GM12872 (cell line): ENCODE measurements around the gene GOLM1.

Experiments used
- CTCF ChIP-seq: IDR thresholded peaks from 3 replicates; pipeline ENCODE4 v1.5.1; 2011; ENCODE audit warnings: low read depth, mild to moderate bottlenecking, low read length, moderate library complexity; ENCODE audit not compliant: insufficient read depth

GOLM1 gene

GRCh38 chr9:86021166-86021565, 78.2 kb downstream of the GOLM1 start:
- TF ChIP-seq CTCF: no peak

- TF ChIP-seq CTCF: no peak
Measured at GRCh38 chr9:86020731-86021130, 78.6 kb downstream of the GOLM1 start.

GRCh38 chr9:86009133-86009532, 90.2 kb downstream of the GOLM1 start:
- TF ChIP-seq CTCF: no peak

GRCh38 chr9:86005253-86005775, 94.0 kb downstream of the GOLM1 start:
- TF ChIP-seq CTCF: no peak

- TF ChIP-seq CTCF: no peak
Measured at GRCh38 chr9:85995599-85995998, 103.8 kb downstream of the GOLM1 start.

GRCh38 chr9:85995097-85995496, 104.3 kb downstream of the GOLM1 start:
- no peak for TF ChIP-seq CTCF

- no peak for TF ChIP-seq CTCF
Measured at GRCh38 chr9:85994191-85994590, 105.2 kb downstream of the GOLM1 start.
